Amniotic epithelial cell (primary cell): ENCODE measurements around the gene RNF130.
A peak's percentile ranks its signal among the peaks of the same experiment; 100 is the strongest.

Experiments used
- DNase-seq: peaks from one replicate; pipeline ENCODE4 v3.0.0-alpha.2; 2010; ENCODE audit warnings: low read depth

The RNF130 gene

DNA sequence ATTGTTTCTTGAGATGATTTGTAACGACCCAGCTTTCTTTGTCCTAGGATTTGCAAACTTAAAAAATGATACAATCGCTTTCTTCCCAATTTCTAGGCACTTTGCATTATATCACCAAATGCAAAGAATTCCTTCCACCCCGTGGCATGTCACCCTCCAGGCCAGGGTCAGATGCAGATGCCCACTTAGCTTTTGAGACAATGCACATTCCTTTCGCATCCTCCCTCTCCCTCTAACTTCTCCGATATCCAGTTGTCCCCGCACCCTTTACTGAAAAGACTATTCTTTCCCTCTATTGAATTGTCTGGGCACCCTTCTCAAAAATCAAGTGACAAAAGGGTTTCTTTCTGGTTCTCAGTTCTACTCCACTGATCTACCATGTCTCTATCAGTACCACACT, 17.3 kb downstream of the RNF130 start:
- no peak for DNase-seq

GRCh38 chr5:180053061-180053602, 18.4 kb downstream of the RNF130 start:
- DNase-seq = no peak

GRCh38 chr5:180052211-180052818, 19.2 kb downstream of the RNF130 start:
- no peak for DNase-seq

DNA sequence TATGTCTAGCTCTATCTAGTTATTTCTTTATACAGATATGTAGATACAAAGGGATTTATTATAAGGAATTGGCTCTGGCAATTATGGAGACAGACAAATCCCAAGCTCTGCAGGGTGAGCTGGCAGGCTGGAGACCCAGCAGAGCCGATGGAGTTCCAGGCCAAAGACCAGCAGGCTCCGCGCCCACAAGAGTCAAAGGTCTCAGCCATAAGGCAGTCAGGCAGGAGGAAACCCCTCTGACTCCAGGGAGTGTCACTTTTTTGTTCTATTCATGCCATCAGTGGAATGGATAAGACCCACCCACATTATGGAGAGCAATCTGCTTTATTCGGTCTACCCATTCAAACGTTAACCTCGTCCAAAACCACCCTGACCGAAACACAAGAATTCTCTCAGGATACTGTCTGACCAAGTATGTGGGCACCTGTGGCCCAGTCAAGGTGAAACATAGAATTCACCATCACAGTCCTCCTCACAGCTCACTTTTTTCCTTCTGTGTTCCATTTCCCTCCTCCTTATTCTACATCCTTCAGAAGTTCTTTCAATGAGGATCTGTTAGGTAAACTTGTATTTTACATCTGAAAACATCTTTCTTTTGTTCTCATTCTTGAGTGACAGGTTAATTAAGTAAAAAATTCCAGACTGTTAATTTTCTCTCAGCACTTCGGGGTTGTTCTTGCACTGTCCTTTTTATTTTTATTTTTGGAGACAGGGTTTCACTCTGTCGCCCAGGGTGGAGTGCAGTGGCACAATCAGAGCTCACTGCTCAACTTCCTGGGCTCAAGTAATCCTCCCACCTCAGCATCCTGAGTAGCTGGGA, 21.2 kb downstream of the RNF130 start:
- no peak for DNase-seq

DNA sequence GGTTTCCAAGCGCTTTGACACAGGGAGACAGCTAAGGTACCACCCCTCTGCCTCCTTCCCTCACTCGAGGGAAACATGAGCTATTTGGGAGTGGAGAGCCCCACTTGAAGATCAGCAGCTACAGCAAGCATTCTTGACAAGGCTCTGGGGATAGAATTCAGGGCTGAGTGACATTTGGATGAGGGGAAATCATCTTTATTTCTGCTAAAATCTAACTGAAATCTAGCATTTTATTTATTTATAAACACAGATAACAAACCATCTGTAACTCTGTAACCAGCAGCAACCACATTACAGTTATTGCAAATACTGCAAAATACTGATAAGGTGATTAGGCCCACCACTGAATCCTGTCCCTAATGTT, 22.4 kb downstream of the RNF130 start:
- no peak for DNase-seq

DNA sequence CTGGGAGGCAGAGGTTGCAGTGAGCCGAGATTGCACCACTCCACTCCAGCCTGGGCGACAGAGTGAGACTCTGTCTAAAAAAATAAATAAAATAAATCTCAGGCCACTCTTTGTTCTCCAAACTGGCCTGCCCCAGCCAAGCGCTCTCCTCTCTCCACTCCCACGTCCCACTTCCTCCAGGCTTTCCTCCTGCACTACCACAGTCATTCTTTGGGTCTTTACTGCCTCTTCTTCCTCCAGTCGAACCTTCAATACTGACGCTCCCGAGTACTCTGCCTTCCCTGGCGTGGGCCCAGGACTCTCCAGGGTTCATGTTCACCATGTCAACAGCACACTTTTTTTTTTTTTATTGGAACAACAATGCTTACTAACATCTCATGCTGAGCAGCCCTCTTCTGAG, 23.9 kb downstream of the RNF130 start:
- no peak for DNase-seq

DNA sequence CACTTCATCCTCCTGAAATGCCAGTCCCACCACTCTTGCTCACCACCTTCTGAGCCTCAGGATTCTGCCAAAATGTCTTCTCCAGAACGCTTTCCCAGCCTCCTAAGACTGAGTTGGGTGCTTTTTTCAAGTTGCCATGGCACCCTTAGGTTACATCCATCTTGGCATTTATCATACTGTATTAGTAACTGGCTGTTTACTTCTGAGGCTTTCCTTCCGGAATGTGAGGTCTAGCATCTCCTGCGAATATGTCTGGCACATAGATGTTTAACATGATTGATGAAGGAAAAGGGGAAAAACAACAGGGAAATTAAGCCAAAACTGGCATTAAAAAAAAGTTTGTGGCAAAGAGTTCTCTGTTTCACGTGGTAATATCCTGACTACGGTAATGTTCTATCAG, 24.9 kb downstream of the RNF130 start:
- DNase-seq = peak; percentile 85

DNA sequence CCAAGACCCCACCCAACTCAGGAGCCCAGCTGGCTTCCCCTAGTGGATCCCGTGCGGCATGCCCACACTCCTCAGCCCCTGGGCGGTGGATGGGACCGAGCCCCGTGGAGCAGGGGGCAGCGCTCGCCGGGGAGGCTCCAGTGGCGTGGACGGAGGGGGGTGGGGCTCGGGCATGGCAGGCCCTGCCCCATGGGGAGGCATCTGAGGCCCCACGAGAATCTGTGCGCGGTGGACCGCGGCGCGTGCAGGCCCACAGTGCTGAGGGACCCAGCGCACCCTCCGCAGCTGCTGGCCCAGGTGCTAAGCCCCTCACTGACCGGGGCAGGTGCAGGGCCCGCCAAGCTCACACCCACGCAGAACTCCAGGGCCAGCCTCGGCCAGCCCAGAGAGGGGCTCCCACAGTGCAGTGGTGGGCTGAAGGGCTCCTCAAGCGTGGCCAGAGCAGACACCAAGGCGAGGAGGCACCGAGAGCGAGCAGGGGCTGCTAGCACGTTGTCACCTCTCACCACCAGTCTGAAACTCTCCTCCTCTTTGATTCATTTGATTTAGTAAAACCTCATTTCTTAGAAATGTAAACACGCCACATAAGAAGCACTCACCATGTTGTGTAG, 25.6 kb downstream of the RNF130 start:
- no peak for DNase-seq

- peak; percentile 1 for DNase-seq
Measured at GRCh38 chr5:180043377-180043776, 28.2 kb downstream of the RNF130 start.

DNA sequence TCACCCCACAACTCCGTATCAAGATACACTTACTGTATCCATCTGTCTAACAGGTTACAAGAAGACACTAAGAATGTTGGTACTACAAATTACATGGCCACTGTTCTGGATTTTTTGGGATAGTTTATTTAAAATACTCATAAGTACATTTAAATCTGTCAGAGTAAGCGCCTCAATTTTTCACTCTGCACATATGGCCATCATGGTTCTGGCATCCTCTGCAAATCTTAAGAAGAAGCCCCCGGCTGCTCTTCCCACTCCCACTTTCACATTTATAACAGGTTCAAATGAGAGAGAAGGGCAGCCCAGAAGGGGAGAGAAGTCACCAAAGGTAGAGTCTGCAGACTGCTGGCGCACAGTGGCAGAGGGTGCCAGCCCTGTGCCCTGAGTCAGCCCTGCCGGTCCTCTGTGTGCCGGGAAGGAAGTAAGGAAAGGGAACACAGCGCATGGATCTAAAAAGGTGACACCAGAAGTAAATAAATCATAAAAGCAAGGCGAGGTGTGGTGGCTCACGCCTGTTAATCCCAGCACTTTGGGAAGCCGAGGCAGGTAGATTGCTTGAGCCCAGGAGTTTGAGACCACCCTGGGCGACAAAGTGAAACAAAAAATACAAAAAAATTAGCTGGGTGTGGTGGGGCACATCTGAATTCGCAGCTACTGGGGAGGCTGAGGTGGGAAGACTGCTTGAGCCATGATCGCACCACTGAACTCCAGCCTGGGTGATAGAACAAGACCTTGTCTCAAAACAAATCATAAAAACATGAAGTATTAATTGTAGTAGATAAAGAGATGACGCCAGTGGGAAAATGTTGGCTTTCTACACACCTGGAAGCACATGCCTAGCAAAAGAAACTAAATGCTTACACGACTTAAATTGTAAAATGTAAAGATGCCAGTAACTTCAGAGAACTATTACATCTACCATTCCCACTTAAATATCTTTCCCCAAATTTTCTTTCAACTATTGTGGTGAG, 30.0 kb downstream of the RNF130 start:
- no peak for DNase-seq

GRCh38 chr5:180040287-180041214, 31.0 kb downstream of the RNF130 start:
- peak; percentile 2 for DNase-seq

- DNase-seq = no peak
Measured at GRCh38 chr5:180035206-180035931, 36.2 kb downstream of the RNF130 start.

- peak; percentile 45 for DNase-seq
Measured at GRCh38 chr5:180034564-180034963, 37.0 kb downstream of the RNF130 start.

- DNase-seq = no peak
Measured at GRCh38 chr5:180027459-180028089, 44.0 kb downstream of the RNF130 start.

DNA sequence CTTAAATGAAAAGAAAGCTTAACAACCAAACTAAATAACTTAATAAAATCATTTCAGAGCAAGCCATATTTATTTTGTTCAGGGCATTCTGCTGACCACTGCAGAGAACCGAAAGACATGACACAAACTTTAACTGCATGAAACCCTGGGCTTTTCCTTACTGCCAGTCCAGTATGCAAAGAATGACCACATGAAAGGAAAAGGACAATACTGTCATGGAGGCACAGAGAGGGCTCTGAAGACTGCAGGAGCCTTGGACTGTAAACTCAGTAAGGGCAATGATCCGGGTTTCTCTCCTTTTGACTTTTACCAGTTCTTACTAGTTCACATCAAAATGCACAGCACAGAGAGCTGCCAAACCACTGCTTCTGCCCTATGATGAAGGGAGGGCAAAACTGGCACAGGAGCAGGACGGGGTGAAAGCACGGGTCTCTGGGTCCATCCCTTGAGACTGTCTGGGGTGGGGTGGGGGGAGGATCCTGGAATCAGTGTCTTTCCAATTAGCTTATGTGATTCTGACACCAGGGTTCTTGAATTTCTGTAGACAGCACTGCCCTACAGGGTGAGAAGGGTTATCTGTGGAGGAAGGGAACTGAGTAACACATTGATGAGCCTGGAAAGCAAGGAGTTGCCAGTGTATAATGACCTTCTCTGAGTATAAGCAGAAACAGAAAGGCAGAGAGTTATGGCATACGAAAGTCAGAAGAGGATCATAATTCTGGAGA, 44.7 kb downstream of the RNF130 start:
- peak; percentile 23 for DNase-seq

GRCh38 chr5:180026320-180026719, 45.2 kb downstream of the RNF130 start:
- peak; percentile 72 for DNase-seq

GRCh38 chr5:180021900-180022299, 49.7 kb downstream of the RNF130 start:
- no peak for DNase-seq

GRCh38 chr5:180020176-180020575, 51.4 kb downstream of the RNF130 start:
- DNase-seq = no peak
